ENCODE data around the gene NBL1.

- TF ChIP-seq CTCF (conservative IDR thresholded peaks at IDR 0.05 in 1 of 2, IDR thresholded peaks at IDR 0.05 in 1 of 2; ENCODE audit: low read depth in 1 of 2, low read length in 2 of 2) (no peak), EZH2 (IDR thresholded peaks at IDR 0.05; ENCODE audit: low read length, missing control alignments) (no peak)
These were observed 11.9 kb upstream of the NBL1 start for GRCh38 chr1:19632211-19632610.

Measured in fibroblast of lung (primary cell).